Superior temporal gyrus (tissue), 1 donor: ENCODE results near the gene KCTD17.

Source experiments
- DNase-seq: peaks from one replicate; pipeline ENCODE4 v3.0.0-alpha.2; 2016; ENCODE audit errors: extremely low spot score

KCTD17 gene

DNA sequence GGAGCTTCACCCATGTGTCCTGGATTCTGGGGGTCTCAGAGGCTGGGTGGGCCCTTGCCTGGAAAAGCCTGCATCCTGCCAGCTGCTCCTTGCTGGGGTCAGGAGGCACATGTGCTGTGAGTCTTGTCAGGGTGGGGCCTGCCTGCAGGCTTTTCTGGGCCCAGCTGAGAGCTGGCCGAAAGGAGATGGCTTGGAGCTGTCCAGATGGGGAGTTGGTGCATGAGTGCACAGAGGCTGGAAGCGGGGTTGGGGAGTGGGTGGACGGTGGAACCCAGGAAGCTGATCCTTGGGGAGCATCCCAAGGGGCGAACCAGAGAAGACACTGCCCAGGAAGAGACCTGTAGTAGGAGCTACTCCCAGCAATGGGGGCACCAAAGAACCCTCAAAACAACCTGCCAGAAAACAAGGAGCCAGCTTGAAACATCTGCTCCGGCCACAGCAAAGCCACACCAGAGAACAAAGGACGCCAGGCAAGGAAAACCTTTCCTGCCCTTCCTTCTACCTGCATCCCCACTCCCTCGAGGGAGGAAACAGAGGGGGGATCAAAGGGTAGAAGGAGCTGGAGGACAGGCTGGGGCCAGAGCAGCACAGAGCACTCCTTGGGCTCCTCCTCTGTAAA, 8.2 kb upstream of the KCTD17 start:
- DNase-seq, result no peak

DNA sequence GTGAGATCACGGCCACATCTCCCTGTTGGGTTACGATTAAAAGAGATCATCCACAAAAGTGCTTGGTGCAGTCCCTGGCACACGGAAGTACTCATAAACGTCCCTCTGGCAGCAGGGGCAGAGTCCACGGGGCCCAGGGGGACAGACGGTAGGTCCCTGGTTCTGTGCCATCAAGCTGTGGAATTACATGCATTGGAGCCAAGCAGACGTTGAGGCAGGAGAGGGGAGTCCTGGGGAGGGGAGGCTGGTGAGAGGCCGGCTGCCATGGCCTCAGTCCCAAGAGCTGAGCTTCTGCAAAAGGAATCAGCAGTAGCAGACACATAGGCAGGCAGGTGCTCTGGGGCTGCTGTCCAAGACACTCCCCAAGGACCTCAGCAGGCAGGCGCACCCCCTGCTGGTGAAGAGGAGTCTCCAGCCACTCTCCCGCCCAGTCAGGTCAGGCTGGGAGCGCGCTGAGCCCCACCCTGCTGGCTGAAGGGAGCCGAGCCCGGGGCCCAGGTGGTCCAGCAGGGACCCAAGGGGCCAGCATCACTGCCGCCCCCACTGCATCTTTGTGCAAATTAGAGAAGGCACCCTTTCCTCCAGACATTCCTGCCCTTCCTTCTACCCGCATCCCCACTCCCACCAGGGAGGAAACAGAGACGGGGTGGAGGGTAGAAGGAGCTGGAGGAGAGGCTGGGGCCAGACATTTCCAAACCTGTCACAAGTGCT, 7.6 kb upstream of the KCTD17 start:
- no peak for DNase-seq

DNA sequence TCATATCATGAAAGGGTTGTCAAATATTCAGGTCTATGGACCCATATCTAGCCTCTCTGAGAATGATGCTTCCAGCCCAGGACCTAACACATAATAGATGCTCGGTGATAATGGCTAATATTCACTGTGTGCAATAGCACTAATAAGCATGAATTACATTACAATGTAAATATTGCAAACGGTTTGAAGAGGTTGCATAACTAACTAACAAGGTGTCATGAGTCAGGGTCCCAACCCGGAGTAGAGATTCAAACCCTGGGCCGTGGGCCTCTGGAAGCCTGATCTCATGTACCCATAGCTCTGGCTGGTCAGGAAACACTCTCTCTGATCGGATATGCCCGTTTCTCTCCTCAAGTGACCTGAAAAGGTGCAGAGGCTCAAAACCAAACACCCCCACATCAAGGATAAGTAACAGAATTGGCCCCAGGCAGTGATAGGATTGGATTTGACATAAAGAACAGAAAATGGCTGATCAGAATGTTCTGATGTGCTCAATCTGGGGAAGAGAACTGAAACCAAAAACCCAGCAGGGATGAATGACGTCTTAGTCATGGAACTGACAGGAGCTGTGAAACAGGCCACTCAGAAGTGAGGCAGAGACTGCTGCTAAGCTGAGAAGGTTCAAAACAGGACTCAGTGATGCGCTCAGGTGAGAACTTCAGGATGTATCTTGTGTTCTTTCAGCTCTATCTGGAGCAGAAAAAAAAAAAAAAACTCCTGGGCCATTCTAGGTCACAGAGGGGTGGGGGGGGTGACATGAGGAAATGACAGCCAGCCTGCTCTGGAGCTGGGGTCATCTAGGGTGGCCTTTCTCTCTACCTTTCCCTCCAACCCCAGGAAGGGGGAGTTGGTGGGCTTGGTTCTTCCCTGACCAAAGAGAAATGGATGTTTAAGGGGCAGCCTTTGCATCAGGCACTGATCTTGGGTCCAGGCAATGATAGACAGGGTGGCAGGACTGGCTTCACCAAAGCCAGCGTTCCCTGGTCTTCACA, 6.6 kb upstream of the KCTD17 start:
- DNase-seq, result no peak

DNA sequence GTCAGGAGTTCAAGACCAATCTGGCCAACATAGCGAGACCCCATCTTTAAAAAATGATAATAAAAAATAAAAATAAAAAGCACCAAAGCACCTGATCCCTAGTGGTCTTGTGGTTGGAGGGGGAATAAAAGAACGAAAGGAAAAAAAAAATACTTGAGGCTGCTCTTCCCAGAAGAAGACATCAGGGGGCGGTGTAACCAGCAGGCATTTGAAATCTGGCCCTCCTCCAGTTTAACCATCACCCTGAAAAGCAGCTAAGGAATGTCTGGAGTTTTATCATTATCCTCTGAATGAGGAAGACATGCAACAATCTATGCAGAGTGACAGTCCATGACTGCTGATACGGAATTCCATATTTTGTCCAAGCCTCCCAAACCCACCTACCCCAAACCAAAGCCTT, 5.6 kb upstream of the KCTD17 start:
- DNase-seq, result no peak

DNA sequence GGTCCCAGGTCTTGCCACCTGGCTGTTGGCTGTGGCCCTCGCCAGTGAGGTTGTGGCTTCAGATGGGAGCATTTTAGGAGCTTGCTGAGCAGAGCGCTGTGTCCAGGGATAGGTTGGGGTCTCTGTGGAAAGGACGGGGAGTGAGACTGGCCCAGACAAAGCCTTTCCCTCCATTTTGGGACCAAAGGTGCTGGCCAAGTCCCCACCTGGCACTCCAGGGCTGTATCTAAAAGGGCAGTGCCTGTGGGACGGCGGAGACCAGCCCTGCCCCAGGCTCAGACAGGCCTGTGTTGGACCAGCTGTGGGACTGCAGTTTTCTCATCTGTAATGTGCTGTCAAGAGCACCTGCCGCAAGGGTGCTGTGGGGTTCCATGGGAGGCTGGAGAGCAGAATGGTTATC, 5.0 kb upstream of the KCTD17 start:
- DNase-seq, result no peak

DNA sequence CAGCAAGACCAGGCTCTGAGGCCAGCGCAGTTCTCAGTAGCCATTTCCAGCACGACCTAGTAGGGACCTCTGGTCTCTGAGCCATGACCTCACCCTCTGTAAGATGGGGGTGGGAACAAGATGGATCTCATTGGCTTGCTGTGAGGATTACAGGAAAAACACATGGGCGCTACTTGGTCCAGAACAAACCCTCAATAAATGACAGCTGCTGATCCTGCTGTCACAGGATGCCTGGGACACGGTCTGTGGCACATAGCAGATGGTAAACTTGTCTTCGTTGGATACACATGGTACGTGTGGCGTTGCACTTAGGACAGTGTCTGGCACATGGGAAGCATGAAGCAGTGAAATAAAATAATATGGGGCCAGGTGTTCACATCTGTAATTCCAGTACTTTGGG, 4.5 kb upstream of the KCTD17 start:
- DNase-seq, result no peak

DNA sequence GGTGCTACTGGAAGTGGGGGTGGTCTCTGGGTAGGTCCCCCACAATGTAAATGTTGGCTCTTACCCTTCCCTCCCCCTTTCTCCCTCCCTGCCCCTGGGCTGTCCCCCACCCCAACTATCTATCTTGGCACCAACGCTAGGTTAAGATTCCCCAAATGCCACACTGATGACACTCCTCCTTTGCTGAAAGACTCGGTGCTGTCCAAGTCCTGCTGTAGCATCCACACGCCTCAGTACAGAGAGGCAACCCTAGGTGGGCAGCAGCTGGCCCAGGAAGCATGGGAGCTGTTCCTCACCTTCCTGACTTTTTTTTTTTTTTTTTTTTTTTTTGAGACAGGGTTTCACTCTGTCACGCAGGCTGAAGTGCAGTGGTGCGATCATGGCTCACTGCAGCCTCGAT, 3.4 kb upstream of the KCTD17 start:
- DNase-seq, result no peak

DNA sequence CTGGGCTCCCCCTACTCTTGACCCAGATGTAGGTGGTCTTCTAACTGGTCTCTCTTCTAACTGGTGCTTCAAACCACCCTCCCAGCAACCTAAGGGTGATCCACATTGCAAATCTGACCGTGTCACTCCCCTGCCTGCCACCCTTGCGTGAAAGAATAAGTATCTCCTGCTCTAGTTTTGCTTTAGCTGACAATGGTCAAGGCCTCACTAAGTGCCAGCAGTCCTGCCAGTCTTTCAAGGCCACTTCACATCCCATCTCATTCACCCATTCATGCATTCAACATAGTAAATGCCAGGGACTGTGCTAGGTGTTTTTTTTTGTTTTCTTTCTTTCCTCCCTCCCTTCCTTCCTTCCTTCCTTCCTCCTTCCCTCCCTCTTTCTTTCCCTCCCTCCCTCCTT, 2.3 kb upstream of the KCTD17 start:
- DNase-seq, result no peak

DNA sequence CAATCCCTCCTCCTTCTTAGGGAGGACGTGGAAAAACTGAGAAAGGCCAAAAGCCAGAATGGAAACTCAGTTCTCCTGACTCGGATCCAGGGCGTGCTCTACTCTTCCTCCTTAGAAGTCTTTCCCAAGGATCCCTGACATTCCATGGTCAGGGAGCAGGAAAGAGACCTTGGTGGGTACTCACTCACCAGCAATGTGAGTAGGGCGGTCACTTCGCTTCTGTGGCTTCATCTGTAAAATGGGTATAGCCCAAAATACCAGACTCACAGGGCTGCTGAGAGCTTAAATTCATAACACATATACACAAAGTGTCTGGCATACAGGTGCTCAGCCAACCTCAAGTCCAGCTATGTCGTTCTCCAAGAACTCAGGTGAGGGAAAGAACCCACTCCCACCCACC, 629 bp upstream of the KCTD17 start:
- no peak for DNase-seq

DNA sequence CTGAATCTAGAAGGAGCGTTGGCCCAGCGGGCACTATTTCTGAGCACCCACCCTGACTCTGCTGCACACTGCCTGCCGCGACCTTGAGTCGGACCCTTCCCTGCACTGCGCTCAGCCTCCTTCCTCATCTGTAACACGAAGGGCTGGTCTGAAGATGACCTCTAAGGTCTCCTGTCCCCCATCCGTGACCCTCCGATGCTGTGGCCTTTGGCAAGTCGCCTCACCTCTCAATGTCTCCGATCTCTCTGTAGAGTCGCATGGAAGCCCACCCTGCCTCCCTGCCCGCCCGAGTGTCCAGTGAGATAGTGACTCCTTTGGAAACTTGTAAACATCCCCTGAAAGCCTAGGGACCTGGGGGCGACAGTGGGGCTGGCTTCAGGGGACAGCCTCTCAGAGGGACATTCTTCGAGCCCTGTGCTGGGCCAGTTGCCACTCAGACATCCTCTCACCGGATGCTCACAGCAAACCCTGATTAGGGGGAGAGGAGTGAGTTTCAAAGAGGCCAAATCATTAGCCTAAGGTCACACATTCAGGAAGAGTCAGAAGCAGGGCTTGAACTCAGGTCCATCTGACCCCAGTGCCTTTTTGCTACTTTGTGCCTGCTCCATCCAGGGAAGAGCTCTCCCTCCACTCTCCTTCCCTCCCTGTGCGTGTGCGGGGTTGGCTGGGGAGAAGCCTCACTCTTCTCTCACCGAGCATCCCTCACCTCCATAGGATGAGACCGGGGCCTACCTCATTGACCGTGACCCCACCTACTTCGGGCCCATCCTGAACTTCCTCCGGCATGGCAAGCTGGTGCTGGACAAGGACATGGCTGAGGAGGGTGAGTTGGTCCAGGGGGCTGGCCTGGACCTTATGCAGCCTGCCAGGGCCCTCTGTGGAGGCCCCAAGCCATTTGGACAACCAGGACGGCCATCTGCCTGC, 1.1 kb downstream of the KCTD17 start:
- no peak for DNase-seq

DNA sequence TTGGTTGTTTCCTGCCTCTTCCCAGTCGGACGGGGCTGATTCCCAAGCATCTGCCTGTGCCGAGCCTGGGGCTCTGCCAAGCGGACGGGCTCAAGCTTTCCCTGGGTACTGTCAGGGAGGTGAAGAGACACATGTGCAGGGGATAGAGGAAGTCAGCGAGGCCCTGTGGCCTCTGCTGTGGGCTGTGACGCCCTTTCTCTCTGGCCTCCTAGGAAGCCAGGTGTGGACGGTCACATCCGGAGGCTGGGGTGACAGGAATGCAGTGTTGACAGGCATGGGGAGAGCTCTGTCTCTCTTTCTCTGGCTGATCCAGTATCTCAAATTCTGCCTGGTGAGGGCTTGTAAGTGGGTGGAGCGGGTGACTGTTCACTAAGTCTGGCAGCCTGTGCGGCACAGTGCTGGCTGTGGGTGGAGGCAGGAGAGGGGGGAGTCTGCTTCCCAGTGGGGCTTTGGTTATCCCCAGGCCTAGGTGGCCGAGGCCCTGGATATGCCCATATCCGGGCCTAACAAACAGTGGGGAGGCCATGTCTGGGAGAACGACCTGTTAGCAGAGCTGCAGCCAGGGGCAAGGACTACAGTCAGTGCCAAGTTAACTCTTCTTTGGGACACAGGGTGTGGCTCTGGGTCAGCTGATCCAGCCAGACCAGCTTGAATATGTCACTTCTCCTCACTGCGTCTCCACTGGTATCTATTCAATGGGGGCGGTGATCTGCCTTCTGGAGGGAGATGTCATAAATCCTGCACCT, 1.9 kb downstream of the KCTD17 start:
- DNase-seq, result no peak

DNA sequence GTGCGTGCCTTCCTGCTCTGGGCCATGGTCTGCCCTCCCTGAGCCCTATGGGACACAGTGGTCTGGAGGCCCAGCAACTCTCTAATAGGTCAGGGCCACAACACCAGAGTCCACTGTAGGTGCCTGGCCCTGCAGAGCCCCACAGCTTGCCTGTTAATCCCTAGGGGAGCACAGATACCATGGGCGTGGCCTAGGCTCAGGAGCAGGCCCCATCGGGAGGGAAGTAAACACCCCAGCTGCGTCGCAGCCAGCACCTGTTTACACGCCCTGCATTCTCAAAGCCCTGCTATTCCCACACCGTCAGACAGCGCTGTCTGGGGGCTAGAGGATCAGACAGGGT, 2.5 kb downstream of the KCTD17 start:
- DNase-seq, result no peak

DNA sequence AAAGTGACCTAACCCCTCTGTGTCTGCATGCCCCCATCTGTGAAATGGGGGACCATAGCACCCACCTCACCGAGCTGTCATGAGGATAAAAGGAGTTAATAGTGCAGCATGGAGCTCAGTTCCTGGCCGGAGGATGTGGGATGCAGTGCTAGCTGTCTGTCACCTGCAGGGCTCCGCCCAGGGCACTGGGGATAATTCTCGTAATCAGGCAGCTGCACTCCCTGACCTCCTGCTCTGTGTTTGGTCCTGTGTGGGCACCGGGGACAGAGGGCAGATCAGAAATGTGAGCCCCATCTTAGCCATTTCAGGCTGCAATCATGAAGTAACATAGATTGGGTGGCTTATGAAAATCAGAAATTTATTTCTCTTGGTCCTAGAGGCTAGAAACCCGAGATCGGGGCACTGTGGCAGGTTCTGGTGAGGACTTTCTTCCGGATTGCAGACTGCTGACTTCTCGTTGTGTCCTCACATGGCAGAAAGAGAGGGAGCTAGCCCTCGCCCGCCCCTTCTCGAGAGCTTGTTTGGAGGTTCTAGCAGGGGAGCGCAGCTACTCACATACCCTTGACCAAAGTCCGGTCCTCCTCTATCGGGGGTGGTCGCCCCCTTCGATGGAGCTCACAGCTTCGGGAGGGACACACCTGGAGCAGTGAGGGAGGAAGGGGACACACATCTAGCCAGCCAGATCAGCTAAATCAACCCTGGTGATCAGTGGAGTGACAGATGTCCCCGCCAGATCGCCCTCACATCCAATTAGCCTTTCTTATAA, 3.2 kb downstream of the KCTD17 start:
- no peak for DNase-seq

DNA sequence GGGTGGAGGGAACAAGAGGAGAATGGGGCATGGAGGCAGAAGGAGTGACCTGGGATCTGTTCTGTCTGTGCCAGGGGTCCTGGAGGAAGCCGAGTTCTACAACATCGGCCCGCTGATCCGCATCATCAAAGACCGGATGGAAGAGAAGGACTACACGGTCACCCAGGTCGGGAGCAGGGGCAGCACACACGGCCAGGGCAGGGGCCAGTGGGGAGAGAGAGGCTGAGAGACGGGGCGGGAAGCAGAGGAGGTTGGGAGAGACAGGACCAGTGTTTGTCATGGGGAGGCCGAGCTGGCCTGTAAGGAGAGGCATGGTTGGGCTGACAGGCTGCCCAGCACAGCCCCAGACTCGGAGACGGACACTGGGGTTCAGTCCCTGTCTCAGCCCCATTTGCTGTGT, 4.7 kb downstream of the KCTD17 start:
- DNase-seq, result no peak

DNA sequence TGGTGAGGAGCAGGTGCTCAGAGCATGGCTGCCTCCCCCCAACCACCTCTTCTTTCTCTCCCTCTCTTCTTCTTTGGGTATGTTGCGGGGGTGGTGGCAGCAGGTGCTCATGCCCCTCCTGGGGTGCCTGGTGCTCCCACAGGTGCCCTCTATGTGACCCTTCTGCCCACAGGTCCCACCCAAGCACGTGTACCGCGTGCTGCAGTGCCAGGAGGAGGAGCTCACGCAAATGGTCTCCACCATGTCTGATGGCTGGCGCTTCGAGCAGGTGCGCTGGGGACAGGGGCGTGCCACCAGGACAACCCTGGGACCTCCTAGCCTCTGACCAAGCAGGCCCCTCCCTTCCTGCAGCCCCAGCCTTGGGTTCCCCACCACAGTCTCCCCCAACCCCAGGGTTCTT, 5.7 kb downstream of the KCTD17 start:
- no peak for DNase-seq

DNA sequence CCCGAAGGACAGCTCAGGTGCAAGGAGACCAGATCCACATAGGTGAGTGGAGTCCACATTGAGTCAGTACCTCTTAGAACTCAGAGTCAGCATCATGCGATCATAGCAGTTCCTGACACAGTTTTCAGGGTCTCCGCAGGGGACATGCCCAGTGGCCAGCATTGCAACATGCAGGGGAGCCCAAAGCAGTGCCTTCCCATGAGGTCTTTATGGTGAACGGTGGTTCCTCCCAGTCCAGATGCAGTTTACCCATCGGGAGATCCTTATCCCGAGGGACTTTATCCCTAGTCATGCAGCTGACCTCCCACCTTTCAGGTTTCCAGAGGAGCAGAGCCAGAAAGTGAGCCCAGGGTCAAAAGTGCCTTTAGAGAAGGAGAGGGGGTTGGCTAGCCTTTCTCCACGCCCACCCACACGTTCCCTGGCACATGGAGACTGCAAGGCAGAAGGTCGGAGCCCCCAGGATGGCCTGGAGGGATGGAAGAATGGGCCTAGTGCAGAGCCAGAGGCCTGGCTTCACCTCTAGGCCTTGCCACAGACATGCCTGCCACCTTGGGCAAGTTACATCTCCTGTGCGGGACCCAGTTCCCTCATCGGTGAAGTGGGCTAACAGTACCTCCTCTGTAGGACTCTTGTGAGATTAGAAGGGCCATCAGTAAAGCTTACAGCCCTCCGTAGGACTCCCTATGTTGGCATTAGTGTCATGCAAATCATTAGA, 6.4 kb downstream of the KCTD17 start:
- DNase-seq, result no peak

DNA sequence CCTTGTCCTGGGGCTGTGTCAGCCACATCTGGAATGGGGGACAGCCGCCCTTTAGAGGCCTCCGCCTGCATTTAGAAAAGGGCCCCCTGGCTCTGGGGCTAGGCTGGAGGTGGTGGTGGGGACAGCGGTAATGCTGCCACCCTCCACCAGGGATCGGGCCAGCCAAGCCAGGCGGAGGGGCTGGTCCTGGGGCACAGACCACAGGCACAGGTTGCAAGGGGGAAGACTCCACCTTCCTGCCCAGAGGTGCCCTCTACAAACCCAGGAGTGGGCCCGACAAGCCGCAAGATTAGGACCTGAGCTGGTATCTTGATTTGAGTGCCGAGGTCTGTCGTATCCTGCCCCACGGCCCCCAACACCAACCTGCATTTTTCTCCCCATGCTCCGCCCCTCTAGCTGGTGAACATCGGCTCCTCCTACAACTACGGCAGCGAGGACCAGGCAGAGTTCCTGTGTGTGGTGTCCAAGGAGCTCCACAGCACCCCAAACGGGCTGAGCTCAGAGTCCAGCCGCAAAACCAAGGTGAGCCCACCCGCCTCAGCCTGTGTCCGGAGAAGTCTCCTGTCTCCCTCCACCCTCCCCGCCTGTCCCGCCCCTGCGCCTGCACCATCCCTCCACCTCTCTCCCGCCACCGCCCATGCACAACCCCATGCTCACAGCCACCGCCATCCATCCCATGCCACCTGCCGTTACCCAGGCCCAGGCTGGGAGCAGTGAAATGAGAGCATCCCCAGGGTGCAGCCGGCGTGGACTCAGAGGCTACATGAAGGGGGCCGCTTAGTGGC, 7.6 kb downstream of the KCTD17 start:
- no peak for DNase-seq

DNA sequence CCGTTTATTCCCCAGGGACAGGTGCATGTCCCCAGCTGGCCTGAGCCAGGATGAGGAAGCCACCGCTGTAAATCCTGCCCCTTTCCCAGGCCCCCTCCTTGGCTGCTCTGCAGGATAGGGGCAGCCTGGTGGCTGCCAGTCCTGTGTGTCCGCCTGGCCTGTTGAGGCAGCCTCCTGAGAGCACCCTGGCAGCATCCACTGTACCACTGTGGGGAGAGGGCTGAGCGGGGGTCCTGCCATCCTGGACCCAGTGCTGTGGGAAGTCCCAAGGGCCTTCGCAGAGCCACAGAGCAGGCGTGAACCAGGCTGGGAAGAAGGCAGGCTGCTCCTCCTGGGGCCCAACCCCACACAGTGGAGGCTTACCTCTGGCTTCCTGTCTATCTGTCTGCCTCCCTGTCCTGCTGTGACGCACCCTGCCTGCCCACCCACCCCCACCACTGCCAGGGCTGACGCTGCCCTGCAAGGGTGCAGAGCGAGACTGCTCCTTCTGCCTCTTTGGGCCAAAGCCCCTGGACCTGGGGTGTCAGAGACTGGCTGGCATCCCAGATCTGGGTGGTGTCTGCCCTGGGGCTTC, 8.4 kb downstream of the KCTD17 start:
- no peak for DNase-seq
